Left renal cortex interstitium (tissue), 4 donors: Measurements from ENCODE around the gene APMAP. TPM values are rescaled to one million over a fixed set of nuclear protein-coding genes. Genes with fewer than 3 reads are reported as not detected.

ENCODE experiments used
- DNase-seq, 4 donors: peaks; one replicate each; pipeline ENCODE4 v3.0.0-alpha.2; 2013; ENCODE audit warnings: low read depth in 4 of 4, low spot score in 2 of 4, missing footprints in 1 of 4
- polyA plus RNA-seq, 4 donors: library from polyadenylated mRNA; unstranded; fragments of 120-200 nt; gene quantifications; one replicate each; pipeline ENCODE4 v1.2.1, GENCODE V29; 2013; ENCODE audit not compliant: insufficient read length in 4 of 4

Gene APMAP
- polyA plus RNA-seq, 4 donors: 88.9 to 120 (median 101) TPM

GRCh38 chr20:25025091-25025861 is 32.7 kb upstream of the APMAP start:
- no peak for DNase-seq

GRCh38 chr20:25024171-25024570 is 31.6 kb upstream of the APMAP start:
- DNase-seq: no peak

- no peak for DNase-seq
Observed at GRCh38 chr20:25023356-25023755, 30.8 kb upstream of the APMAP start.

GRCh38 chr20:25022680-25023079 is 30.1 kb upstream of the APMAP start:
- DNase-seq: no peak

GRCh38 chr20:25021336-25021735 is 28.8 kb upstream of the APMAP start:
- DNase-seq: no peak

GRCh38 chr20:25020901-25021301 is 28.4 kb upstream of the APMAP start:
- no peak for DNase-seq

GRCh38 chr20:25020345-25020744 is 27.8 kb upstream of the APMAP start:
- no peak for DNase-seq

- no peak for DNase-seq
Observed at GRCh38 chr20:25019381-25020155, 27.0 kb upstream of the APMAP start.

GRCh38 chr20:25018841-25019240 is 26.3 kb upstream of the APMAP start:
- DNase-seq: no peak

- DNase-seq: no peak
Observed at GRCh38 chr20:25018425-25018824, 25.9 kb upstream of the APMAP start.

GRCh38 chr20:25017257-25017803 is 24.8 kb upstream of the APMAP start:
- DNase-seq: no peak

GRCh38 chr20:25016471-25016870 is 23.9 kb upstream of the APMAP start:
- DNase-seq: no peak

GRCh38 chr20:25015986-25016385 is 23.4 kb upstream of the APMAP start:
- no peak for DNase-seq

GRCh38 chr20:25014816-25015215 is 22.3 kb upstream of the APMAP start:
- DNase-seq: no peak

- DNase-seq: no peak
Observed at GRCh38 chr20:25013478-25014380, 21.2 kb upstream of the APMAP start.

- no peak for DNase-seq
Observed at GRCh38 chr20:25012616-25013189, 20.2 kb upstream of the APMAP start.

- no peak for DNase-seq
Observed at GRCh38 chr20:25011831-25012241, 19.3 kb upstream of the APMAP start.

- DNase-seq: no peak
Observed at GRCh38 chr20:25011261-25011660, 18.7 kb upstream of the APMAP start.

GRCh38 chr20:25009218-25010145 is 16.9 kb upstream of the APMAP start:
- no peak for DNase-seq
